ENCODE results near the gene ADGRA1. TPM values are rescaled to one million over a fixed set of nuclear protein-coding genes. Genes with fewer than 3 reads are reported as not detected.
"Not testable (repeated sequence)": the region's sequence is repeated elsewhere in the genome, so short reads cannot be mapped to it uniquely, and the experiment has no call there.

Gene ADGRA1
- total RNA-seq, 1 donor from 2014 or later: not detected

DNA sequence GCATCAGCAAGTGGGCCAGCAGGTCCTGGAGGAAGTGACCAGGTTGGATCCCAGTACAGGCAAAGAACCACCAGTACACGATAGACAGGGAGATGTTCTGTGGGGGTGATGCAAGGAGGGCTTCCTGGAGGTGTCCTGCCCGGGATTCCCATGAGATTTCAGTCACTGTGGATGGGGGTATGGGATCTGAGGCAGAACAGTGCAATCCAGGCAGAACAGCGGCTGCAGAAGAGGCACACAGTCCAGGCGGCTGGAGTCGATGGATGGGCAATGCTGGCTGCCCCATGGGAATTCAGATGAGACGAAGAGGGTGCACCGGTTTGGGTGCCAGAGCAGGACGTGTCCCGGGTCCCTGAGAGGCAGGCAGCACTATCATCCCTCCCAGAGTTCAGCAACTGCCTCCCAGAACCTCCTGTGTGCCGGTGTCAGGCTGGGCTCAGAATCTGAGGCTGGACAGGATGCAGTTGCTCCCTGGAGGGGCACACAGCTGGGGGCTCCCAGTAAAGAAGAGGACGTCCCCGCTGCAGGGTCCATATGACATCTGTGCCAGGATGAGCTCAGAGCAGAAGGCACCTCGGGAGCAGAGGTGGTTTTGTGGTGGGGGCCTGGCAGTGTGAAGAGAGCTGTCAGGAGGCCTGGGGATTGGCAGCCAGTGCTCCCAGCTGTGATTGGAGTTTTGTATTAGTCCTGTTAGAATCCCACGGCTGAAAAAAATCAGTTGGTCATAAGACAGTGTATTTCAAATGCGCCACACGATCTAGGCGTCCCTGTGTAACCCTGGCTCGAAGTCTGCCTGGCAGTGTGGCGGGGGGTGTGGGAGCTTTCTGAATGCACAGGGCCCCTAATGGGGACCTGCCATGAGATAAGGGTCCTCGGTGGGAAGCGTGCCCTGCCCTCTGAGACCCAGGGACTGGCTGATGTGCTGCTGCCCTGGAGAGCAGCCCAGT is 75.5 kb downstream of the ADGRA1 start:
- no peak for DNase-seq (ENCODE audit: low spot score)

DNA sequence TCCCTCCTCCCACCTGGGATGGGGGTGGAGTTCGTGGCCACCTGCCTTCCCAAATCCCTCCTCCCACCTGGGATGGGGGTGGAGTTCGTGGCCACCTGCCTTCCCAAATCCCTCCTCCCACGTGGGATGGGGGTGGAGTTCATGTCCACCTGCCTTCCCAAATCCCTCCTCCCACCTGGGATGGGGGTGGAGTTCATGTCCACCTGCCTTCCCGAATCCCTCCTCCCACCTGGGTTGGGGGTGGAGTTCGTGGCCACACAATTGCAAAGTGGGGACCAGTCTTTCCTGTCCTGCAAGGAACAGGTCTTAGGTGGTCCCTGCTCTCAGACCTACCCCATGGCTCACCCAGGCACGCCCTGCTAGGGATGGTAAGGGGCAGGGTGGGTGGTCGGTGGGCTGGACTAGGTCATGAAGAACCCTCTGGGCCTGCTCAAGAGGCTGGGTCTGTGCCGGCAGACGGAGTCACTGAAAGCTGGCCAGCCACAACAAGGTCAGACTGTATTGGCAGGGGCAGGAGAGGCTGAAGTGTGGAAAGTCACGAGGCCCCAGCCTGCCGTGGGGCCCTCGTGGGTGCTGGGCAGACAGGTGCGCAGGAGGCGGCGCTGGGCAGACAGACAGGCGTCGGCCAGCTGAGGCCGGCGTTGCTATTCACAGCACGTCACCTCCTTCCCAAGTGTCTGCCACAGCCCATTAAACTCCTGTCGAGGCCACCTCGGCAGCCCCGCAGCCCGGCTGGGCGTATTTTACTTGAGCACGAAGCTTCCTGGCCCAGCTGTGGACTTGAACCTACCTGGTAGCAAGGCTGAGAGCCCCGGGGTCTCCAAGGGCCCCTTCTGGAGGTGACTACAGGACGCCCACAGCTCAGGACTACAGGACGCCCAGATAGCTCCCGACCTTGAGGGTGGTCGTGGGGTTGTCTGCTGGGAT is 76.4 kb downstream of the ADGRA1 start:
- DNase-seq (ENCODE audit: low spot score): no peak

DNA sequence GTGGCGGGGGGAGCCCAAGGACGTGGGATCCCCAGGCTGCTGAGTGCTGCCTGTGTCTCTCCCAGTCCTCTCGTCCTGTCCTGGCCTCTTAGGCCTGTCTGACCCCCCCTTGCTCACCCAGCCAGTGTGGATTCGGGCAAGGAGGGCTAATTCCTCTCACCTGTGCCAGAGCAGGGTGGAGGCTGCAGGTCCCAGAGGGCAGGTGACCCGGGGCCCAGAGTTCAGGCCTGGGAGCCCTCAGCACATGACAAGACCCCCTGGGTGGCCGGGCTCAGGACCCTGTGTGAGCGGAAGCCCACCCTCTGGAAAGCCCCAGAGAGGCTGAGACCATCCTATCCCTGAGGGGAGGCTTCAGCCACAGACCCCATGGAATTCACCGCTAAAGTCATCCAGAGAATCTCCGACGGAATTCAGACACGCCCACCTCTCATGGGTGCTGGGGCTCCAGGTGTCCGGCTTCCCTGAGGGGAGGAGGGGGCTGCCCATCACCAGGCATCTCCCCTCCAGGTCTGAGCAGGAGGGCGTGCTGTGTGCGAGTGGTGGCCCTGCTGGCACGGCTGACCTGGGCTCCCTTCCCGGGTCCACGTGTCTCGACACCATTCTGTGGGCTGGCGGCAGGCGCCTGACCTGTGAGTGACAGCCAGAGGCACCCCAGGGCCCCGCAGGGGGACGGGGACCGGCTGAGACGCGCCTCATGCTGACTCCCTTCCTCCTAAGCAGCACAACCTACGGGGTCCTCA is 77.3 kb downstream of the ADGRA1 start:
- no peak for DNase-seq (ENCODE audit: low spot score)

DNA sequence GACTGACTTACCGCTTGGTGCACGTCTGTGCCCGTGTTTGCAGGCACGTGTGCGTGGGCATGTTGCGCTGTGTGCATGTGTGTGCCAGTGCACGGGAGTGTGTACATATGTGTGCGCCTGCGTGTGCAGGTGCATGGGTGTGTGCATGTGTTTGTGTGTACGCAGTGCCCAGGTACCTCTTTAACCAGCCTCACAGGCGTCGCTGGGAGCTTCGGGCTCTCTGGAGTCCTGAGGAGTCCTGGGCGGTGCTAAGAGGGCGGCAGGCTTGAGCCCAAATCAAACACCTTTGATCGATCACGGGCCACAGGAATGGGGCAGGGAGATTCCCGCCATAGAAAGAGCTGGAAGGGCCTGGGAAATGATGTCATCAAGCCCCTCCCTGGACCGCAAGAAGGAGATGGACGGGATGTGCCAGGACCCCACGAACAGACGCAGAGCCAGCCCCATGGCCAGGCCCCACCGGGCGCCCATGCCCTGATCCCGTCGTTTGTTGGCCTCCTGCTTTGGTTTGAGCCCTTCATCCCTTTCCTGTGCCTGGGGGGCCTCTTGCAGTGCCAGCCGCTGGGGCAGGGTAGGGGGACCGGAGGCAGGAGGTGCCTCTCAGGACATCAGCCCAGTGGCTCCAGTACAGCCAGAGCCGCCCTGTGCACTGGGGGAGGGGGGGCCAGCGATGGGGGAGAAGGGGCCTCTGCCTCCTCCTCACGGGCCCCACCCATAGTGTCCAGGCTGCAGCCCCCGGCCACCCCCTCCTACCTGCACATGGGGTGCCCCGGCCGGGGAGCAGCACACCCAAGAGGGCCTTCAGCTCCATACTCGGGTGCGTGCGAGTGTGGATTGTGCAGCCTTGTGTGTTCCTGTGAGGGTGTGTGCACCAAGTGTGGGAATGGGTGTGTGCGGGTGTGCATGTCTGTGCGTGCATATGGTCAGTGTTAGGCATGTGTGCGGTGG is 78.1 kb downstream of the ADGRA1 start:
- DNase-seq (ENCODE audit: low spot score): no peak

- DNase-seq (ENCODE audit: low spot score): no peak
Measured at GRCh38 chr10:133166504-133166827, 78.7 kb downstream of the ADGRA1 start.

DNA sequence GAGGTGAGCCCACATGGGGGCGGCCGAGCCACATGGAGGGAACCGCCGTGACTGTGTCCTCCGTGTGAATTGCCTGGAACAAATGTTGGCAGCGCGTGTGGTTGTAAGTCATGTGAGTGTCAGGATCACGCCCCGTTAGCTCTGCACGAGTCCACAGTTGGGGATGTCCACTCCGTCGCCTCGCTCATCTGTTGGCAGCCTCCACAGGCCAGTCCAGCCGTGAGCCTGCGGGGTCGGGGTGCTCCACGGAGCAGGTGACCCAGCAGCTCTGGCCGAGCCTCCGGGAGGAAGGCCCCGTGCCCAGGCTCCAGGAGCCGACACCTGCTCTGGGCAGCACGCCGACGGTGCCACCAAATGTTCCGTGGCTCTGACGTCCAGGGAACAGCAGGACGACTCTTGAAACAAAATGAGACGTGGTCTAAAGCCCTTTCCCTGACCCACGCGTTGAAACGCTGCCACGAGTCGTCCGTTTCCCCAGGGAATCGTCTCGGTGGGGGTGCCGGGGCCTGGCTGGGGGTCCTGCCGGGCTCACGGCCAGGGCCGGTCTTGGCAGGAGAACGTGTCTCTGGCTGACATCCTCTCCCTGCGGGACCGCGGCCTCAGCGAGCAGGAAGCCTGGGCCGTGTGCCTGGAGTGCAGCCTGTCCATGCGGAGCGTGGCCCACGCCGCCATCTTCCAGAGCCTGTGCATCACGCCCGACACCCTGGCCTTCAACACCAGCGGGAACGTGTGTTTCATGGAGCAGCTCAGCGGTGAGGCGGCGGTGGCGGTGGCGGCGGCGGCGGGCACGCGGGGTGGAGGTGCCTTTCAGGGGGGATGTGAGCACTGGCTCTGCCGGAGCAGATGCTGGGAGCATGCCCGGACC is 79.3 kb downstream of the ADGRA1 start:
- no peak for DNase-seq (ENCODE audit: low spot score)

- DNase-seq (ENCODE audit: low spot score): no peak
Measured at GRCh38 chr10:133167693-133168616, 80.2 kb downstream of the ADGRA1 start.

DNA sequence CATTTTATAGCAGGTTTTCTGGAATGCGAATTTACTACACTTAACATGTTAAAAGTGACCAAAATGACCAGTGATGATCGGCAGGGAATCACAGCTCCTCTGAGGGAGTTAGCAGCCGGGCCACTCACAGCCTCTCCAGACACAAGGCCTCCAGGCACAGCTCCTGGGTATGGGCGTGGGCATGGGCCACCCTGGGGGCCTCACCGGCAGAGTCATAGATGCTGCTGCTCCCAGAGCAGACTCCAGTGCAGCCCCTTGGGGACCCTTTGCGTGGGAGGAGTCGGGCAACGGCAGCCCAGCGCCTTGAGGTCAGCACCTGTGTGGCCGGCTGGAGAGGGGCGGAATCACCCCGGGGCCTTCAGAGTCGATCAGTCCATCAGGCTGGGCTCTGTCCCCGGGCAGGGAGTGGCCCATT is 80.9 kb downstream of the ADGRA1 start:
- DNase-seq (ENCODE audit: low spot score): no peak

- no peak for DNase-seq (ENCODE audit: low spot score)
Measured at GRCh38 chr10:133169173-133169947, 81.6 kb downstream of the ADGRA1 start.

GRCh38 chr10:133170092-133170491 is 82.4 kb downstream of the ADGRA1 start:
- DNase-seq (ENCODE audit: low spot score): no peak

DNA sequence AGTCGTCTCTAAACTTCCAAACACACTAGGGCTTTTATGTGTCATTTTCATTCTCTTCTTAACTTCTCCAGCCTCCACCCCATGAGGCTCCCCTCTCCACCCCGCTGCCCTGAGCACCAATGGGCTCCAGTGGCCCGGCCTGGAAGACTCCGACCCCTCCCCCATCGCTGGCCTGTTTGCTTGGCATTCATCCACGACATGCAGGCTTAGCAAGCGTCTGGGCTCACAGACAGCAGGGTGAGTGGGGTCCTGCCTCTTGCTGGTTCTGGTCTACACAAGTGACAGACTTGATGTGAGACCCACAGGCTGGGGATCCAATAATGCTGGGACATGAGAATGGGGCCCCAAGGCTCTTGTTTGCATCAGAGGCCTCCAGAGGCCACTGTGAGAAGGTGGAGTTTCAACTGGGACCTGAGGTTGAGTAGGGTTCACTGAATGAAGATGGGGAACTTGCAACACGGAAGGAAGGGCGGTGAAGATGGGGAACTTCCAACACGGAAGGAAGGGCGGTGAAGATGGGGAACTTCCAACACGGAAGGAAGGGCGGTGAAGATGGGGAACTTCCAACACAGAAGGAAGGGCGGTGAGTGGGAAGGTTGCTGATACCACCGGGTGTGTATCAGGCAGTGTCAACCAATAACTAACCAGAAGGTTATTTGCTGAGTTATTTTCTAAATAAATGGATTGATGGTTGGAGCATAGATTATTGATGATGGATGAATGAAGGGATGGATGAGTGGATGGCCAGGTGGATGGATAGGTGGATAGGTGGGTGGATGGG is 86.3 kb downstream of the ADGRA1 start:
- no peak for DNase-seq (ENCODE audit: low spot score)

- DNase-seq (ENCODE audit: low spot score): no peak
Measured at GRCh38 chr10:133174689-133175263, 87.1 kb downstream of the ADGRA1 start.

DNA sequence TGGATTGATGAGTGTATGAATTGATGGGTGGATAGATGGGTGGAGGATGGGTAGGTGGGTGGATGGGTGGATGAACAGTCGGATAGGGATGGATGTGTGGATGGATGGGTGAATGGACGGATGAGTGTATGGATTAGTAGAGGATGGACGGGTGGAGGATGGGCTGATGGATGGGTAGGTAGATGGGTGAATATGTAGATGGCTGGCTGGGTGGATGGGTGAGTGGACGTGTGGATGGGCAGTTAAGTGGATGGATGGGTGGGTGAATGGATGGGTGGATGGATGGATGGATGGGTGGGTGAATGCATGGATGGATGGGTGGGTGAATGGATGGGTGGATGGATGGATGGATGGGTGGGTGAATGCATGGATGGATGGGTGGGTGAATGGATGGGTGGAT is 87.9 kb downstream of the ADGRA1 start:
- DNase-seq (ENCODE audit: low spot score): not testable (repeated sequence)

DNA sequence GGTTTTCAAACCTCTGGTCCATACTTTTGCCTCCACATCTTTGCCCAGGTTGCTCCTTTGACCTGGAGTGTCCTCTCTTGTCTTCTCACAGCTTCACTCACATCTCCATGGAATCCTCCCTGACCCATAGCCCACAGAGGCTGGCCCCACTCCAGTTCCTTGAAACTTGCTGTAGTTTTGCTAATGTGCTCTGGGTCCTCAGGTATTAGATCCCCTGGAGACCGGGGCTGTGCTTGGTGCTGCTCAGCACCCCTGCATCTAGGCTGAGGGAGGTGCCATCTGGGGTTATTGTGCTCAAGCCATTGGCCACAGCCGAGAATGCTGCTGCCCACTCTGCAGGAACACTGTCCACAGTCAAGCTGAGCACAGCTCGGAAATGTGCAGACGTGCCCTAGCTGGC is 88.8 kb downstream of the ADGRA1 start:
- no peak for DNase-seq (ENCODE audit: low spot score)

DNA sequence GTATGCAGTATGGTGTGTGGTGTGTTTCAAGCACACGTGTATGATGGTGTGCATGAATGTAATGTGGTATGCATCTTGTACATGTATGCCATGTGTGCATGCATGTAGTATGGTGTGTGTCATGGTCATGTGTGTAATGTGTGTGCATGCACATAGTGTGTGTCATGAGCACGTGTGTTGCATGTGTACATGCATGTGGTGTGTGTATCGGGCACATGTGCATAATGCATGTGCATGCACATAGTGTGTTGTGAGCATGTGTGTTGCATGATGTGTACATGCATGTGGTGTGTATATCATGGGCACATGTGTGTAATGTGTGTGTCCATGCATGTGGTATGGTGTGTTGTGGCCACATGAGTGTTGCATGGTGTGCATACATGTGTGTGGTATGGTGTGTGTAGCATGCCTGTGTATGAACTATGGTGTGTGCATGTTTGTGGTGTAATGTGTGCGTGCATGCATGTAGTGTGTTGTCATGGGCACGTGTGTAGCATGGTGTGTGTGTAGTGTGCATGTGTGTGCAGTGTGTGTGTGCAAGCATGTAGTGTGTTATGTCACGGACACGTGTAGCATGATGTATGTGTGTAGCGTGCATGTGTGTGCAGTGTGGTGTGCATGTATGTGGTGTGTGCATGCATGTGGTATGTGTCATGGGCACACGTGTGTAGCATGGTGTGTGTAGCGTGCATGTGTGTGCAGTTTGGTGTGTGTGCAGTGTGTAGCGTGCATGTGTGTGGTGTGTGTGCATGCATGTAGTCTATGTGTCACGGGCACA is 89.8 kb downstream of the ADGRA1 start:
- no peak for DNase-seq (ENCODE audit: low spot score)
